Vein endothelial cell (primary cell): ENCODE measurements around the gene IL4. TPM values are rescaled to one million over a fixed set of nuclear protein-coding genes. Genes with fewer than 3 reads are reported as not detected.

Experiments
- total RNA-seq: library from RNA; depleted of rRNA; stranded (reverse); fragments of >200 nt; gene quantifications from 2 replicates; pipeline ENCODE4 v1.2.3, GENCODE V29; 2012

The IL4 gene
- not detected in 2 replicates for total RNA-seq

GRCh38 chr5:132673939-132674630 lies at the start of gene IL4:
Gene IL4, plus strand, starts transcription at chr5:132673989. Its CDS starts 62 bp downstream, at chr5:132674051.

GRCh38 chr5:132657676-132658380 lies 16.0 kb upstream of the IL4 start, which contains the start of gene IL13:
Gene IL13, plus strand, starts transcription at chr5:132658173. Its CDS starts 14 bp downstream, at chr5:132658187.

Other genes with a start within 250 kb of the IL4 start
- gene IRF1, start 183.2 kb upstream of the IL4 start, total RNA-seq = 17.0 and 22.7 TPM in 2 replicates
- not detected in 2 replicates for gene IL5, start 130.5 kb upstream of the IL4 start, total RNA-seq
- 12.4 and 17.3 TPM in 2 replicates for gene RAD50, start 117.0 kb upstream of the IL4 start, total RNA-seq
- not detected in 2 replicates for gene IL13, start 15.8 kb upstream of the IL4 start, total RNA-seq
- gene KIF3A, start 63.6 kb downstream of the IL4 start, total RNA-seq = 7.5 and 9.1 TPM in 2 replicates
- under 0.01 TPM in 1 of 2 replicates, not detected in the other for gene CCNI2, start 73.4 kb downstream of the IL4 start, total RNA-seq
- 47.9 and 48.3 TPM in 2 replicates for gene SEPTIN8, start 103.2 kb downstream of the IL4 start, total RNA-seq
- gene SOWAHA, start 139.3 kb downstream of the IL4 start, total RNA-seq = not detected in 2 replicates
- 8.2 and 9.8 TPM in 2 replicates for gene SHROOM1, start 156.7 kb downstream of the IL4 start, total RNA-seq
- gene GDF9, start 192.5 kb downstream of the IL4 start, total RNA-seq = 0.19 and 0.33 TPM in 2 replicates
- 65.9 and 78.7 TPM in 2 replicates for gene UQCRQ, start 192.7 kb downstream of the IL4 start, total RNA-seq
- gene LEAP2, start 199.7 kb downstream of the IL4 start, total RNA-seq = not detected in 2 replicates